ENCODE results near the gene TRPM4.
"Not testable (repeated sequence)": the region's sequence is repeated elsewhere in the genome, so short reads cannot be mapped to it uniquely, and the experiment has no call there.

The TRPM4 gene

GRCh38 chr19:49152119-49152550, 5.5 kb upstream of the TRPM4 start:
- DNase-seq, result no peak

GRCh38 chr19:49153167-49153809, 4.3 kb upstream of the TRPM4 start:
- no peak for DNase-seq

- DNase-seq, result no peak
Measured at GRCh38 chr19:49154279-49154678, 3.3 kb upstream of the TRPM4 start.

- no peak for DNase-seq
Measured at GRCh38 chr19:49155005-49155819, 2.4 kb upstream of the TRPM4 start, which contains the start of gene HRC. Gene HRC, minus strand, starts transcription at chr19:49155396. Its CDS starts 159 bp downstream, at chr19:49155237.

GRCh38 chr19:49155820-49156346, 1.7 kb upstream of the TRPM4 start:
- no peak for DNase-seq

GRCh38 chr19:49160450-49161189, 3.0 kb downstream of the TRPM4 start:
- DNase-seq, result no peak

- no peak for DNase-seq
Measured at GRCh38 chr19:49161987-49162386, 4.4 kb downstream of the TRPM4 start.

GRCh38 chr19:49165111-49165750, 7.6 kb downstream of the TRPM4 start:
- no peak for DNase-seq

- DNase-seq, result no peak
Measured at GRCh38 chr19:49165865-49166301, 8.3 kb downstream of the TRPM4 start.

- no peak for DNase-seq
Measured at GRCh38 chr19:49167857-49168409, 10.3 kb downstream of the TRPM4 start.

GRCh38 chr19:49168421-49168820, 10.8 kb downstream of the TRPM4 start:
- no peak for DNase-seq

GRCh38 chr19:49173198-49173597, 15.6 kb downstream of the TRPM4 start:
- no peak for DNase-seq

- DNase-seq, result no peak
Measured at GRCh38 chr19:49180659-49181058, 23.1 kb downstream of the TRPM4 start.

- DNase-seq, result not testable (repeated sequence)
Measured at GRCh38 chr19:49182010-49182847, 24.6 kb downstream of the TRPM4 start.

- DNase-seq, result no peak
Measured at GRCh38 chr19:49182848-49183375, 25.3 kb downstream of the TRPM4 start.

- DNase-seq, result no peak
Measured at GRCh38 chr19:49186108-49186507, 28.5 kb downstream of the TRPM4 start.

GRCh38 chr19:49188626-49189200, 31.1 kb downstream of the TRPM4 start:
- no peak for DNase-seq

- no peak for DNase-seq
Measured at GRCh38 chr19:49189259-49189658, 31.7 kb downstream of the TRPM4 start.

GRCh38 chr19:49190781-49191180, 33.2 kb downstream of the TRPM4 start:
- DNase-seq, result no peak

GRCh38 chr19:49193822-49194394, 36.3 kb downstream of the TRPM4 start:
- no peak for DNase-seq
